HEK293 (cell line): ENCODE measurements around the gene NOP56.

Experiments used
- CTCF ChIA-PET: fragments of 350-600 bp; formaldehyde crosslinking; extraction: SDS; loops from one replicate; lab custom pipeline; 2021; ENCODE audit warnings: antibody characterized with exemption; lab: Yijun Ruan, JAX
- POLR2A ChIA-PET: fragments of 300-600 bp; formaldehyde crosslinking; extraction: SDS; loops from one replicate; lab custom pipeline; 2020; ENCODE audit warnings: antibody characterized with exemption, inconsistent platforms; lab: Yijun Ruan, JAX
- H3K27ac ChIP-seq: fragments of 200-500 bp; sonication (Bioruptor generic); 2 replicates; pipeline ENCODE4 v1.5.1; 2014; ENCODE audit warnings: low read depth, low read length, control low read depth, inconsistent platforms; ENCODE audit errors: extremely low read depth
- H3K36me3 ChIP-seq, 2 experiments: fragments of 200-500 bp in 1 of 2; sonication (Bioruptor generic) in 1 of 2; 1 replicate in 1 of 2; 2 replicates in 1 of 2; pipeline ENCODE4 v1.5.1; 2014 to 2017; ENCODE audit warnings: inconsistent platforms in 2 of 2, low read length in 2 of 2; ENCODE audit not compliant: control insufficient read depth in 2 of 2, insufficient read depth in 1 of 2
- H3K4me1 ChIP-seq: fragments of 200-500 bp; sonication (Bioruptor generic); 2 replicates; pipeline ENCODE4 v1.5.1; 2014; ENCODE audit warnings: mild to moderate bottlenecking, low read length, inconsistent platforms; ENCODE audit not compliant: control insufficient read depth, insufficient read depth
- H3K4me3 ChIP-seq: 2 replicates; pipeline ENCODE4 v1.5.1; 2011; ENCODE audit warnings: low read depth, mild to moderate bottlenecking, control low read depth, low read length, moderate library complexity
- H3K9me3 ChIP-seq: fragments of 200-500 bp; sonication (Bioruptor generic); 2 replicates; pipeline ENCODE4 v1.5.1; 2014; ENCODE audit warnings: low read depth, low read length, inconsistent platforms; ENCODE audit not compliant: control insufficient read depth, insufficient read depth
- KLF9 ChIP-seq: fragments of 450-650 bp; formaldehyde crosslinking; IDR thresholded peaks from 2 replicates; pipeline ENCODE4 v1.5.1; 2016; ENCODE audit warnings: missing biosample characterization, missing genetic modification characterization, low read depth
- WT1 ChIP-seq: fragments of 450-650 bp; formaldehyde crosslinking; IDR thresholded peaks from 2 replicates; pipeline ENCODE4 v1.5.1; 2016; ENCODE audit warnings: missing biosample characterization, missing genetic modification characterization
- ZBTB7A ChIP-seq: fragments of 450-650 bp; formaldehyde crosslinking; IDR thresholded peaks from 2 replicates; pipeline ENCODE4 v1.5.1; 2016; ENCODE audit warnings: low read depth, missing biosample characterization, missing genetic modification characterization
- ZNF2 ChIP-seq: fragments of 450-650 bp; formaldehyde crosslinking; IDR thresholded peaks from 2 replicates; pipeline ENCODE4 v1.5.1; 2016; ENCODE audit warnings: missing biosample characterization, missing genetic modification characterization
- ZNF248 ChIP-seq: fragments of 450-650 bp; formaldehyde crosslinking; IDR thresholded peaks from 2 replicates; pipeline ENCODE4 v1.5.1; 2017; ENCODE audit warnings: missing biosample characterization, missing genetic modification characterization
- ZNF292 ChIP-seq: fragments of 450-650 bp; formaldehyde crosslinking; IDR thresholded peaks from 2 replicates; pipeline ENCODE4 v1.5.1; 2016; ENCODE audit warnings: low read depth, missing biosample characterization, missing genetic modification characterization, borderline replicate concordance
- ZNF302 ChIP-seq: fragments of 450-650 bp; formaldehyde crosslinking; IDR thresholded peaks from 2 replicates; pipeline ENCODE4 v1.5.1; 2016; ENCODE audit warnings: missing biosample characterization, missing genetic modification characterization, low read depth
- ZNF311 ChIP-seq: fragments of 450-650 bp; formaldehyde crosslinking; IDR thresholded peaks from 2 replicates; pipeline ENCODE4 v1.5.1; 2017; ENCODE audit warnings: missing biosample characterization, missing genetic modification characterization, borderline replicate concordance
- ZNF341 ChIP-seq: fragments of 450-650 bp; formaldehyde crosslinking; IDR thresholded peaks from 2 replicates; pipeline ENCODE4; 2016; ENCODE audit warnings: low read depth, missing biosample characterization, missing genetic modification characterization
- ZNF426 ChIP-seq: fragments of 450-650 bp; formaldehyde crosslinking; IDR thresholded peaks from 2 replicates; pipeline ENCODE4 v1.5.1; 2017; ENCODE audit warnings: missing biosample characterization, missing genetic modification characterization, mild to moderate bottlenecking, inconsistent platforms, moderate library complexity
- ZNF48 ChIP-seq: fragments of 450-650 bp; formaldehyde crosslinking; IDR thresholded peaks from 2 replicates; pipeline ENCODE4 v1.5.1; 2016; ENCODE audit warnings: missing biosample characterization, missing genetic modification characterization
- ZNF501 ChIP-seq: fragments of 450-650 bp; formaldehyde crosslinking; IDR thresholded peaks from 2 replicates; pipeline ENCODE4 v1.5.1; 2016; ENCODE audit warnings: missing biosample characterization, missing genetic modification characterization
- ZNF548 ChIP-seq: fragments of 450-650 bp; formaldehyde crosslinking; IDR thresholded peaks from 2 replicates; pipeline ENCODE4 v1.5.1; 2016; ENCODE audit warnings: missing biosample characterization, missing genetic modification characterization
- ZNF621 ChIP-seq: fragments of 450-650 bp; formaldehyde crosslinking; IDR thresholded peaks from 2 replicates; pipeline ENCODE4 v1.5.1; 2017; ENCODE audit warnings: missing biosample characterization, missing genetic modification characterization
- ZNF654 ChIP-seq: fragments of 450-650 bp; formaldehyde crosslinking; IDR thresholded peaks from 2 replicates; pipeline ENCODE4 v1.5.1; 2016; ENCODE audit warnings: low read depth, missing biosample characterization, missing genetic modification characterization
- ZNF747 ChIP-seq: fragments of 450-650 bp; formaldehyde crosslinking; IDR thresholded peaks from 2 replicates; pipeline ENCODE4 v1.5.1; 2016; ENCODE audit warnings: missing biosample characterization, missing genetic modification characterization
- ZNF777 ChIP-seq: fragments of 450-650 bp; formaldehyde crosslinking; IDR thresholded peaks from 2 replicates; pipeline ENCODE4 v1.5.1; 2017; ENCODE audit warnings: missing biosample characterization, missing genetic modification characterization, borderline replicate concordance
- TF ChIP-seq, protein P1 (sequence below): fragments of 450-650 bp; formaldehyde crosslinking; conservative IDR thresholded peaks from 2 replicates; pipeline ENCODE4 v1.5.1; 2016; ENCODE audit warnings: low read depth, missing biosample characterization, missing genetic modification characterization
- TF ChIP-seq, protein P2 (sequence below): fragments of 450-650 bp; formaldehyde crosslinking; IDR thresholded peaks from 2 replicates; pipeline ENCODE4 v1.5.1; 2016; ENCODE audit warnings: missing biosample characterization, missing genetic modification characterization
- TF ChIP-seq, protein P3 (sequence below): fragments of 450-650 bp; formaldehyde crosslinking; IDR thresholded peaks from 2 replicates; pipeline ENCODE4 v1.5.1; 2017; ENCODE audit warnings: missing biosample characterization, missing genetic modification characterization

Gene NOP56

DNA sequence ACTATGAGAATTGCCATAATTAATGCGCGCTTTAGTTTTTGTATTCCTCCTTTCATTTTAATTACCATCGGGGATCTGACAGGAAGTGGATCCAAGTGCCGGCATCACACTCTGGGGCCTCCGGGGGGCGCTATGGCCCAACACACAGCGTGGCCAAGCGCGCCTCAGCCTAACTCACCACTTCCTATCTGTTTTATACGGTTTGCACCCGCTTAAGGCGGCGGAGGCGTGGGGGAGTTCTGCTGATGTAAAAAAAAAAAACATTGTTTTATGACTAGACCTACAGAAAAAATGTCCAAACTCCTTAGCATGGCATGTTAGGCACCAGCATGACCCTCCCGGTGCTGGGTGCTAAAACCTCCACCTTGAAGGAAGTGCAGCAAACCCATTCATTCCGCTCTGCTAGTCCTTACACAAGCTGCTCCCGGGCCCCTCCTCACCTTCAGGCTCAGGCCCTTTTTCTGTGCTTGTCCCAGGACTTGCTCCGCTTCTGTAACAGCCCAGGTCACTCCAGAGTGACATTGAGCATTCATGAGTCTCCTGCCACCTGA, 35.7 kb downstream of the NOP56 start (continued):
- TF ChIP-seq ZNF747 (tag by site-specific recombination) (no peak), ZNF654 (tag by site-specific recombination) (peak; percentile 91), ZBTB7A (tag by site-specific recombination) (no peak), ZNF341 (tag by site-specific recombination) (no peak), ZNF426 (tag by site-specific recombination) (no peak), KLF9 (no peak), ZNF501 (tag by site-specific recombination) (no peak), ZNF2 (tag by site-specific recombination) (no peak), ZNF292 (tag by site-specific recombination) (no peak)
- TF ChIP-seq, protein P1, sequence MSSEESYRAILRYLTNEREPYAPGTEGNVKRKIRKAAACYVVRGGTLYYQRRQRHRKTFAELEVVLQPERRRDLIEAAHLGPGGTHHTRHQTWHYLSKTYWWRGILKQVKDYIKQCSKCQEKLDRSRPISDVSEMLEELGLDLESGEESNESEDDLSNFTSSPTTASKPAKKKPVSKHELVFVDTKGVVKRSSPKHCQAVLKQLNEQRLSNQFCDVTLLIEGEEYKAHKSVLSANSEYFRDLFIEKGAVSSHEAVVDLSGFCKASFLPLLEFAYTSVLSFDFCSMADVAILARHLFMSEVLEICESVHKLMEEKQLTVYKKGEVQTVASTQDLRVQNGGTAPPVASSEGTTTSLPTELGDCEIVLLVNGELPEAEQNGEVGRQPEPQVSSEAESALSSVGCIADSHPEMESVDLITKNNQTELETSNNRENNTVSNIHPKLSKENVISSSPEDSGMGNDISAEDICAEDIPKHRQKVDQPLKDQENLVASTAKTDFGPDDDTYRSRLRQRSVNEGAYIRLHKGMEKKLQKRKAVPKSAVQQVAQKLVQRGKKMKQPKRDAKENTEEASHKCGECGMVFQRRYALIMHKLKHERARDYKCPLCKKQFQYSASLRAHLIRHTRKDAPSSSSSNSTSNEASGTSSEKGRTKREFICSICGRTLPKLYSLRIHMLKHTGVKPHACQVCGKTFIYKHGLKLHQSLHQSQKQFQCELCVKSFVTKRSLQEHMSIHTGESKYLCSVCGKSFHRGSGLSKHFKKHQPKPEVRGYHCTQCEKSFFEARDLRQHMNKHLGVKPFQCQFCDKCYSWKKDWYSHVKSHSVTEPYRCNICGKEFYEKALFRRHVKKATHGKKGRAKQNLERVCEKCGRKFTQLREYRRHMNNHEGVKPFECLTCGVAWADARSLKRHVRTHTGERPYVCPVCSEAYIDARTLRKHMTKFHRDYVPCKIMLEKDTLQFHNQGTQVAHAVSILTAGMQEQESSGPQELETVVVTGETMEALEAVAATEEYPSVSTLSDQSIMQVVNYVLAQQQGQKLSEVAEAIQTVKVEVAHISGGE (tag by site-specific recombination): no peak

DNA sequence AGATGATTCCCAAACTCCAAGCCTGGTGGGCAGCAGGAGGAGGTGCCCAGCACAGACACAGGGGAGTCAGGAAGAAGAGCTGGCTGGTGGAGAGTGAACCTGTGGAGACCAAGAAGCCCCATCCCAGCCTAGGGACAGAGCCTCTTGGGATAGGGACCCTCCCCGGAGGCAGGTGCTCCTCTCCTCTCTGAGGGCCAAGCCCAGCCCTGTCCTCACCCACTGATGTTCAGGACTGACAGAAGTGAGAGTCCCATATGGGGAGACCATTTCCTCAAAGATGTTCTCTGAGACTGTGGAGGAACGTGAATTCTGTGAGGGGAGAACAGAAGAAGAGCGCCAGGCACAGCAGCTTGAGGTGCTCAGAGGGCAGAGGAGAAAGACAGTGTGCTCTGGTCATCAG, 37.8 kb downstream of the NOP56 start:
- CTCF ChIA-PET: interaction anchor here (0.7 to 5.9 kb wide), 6 partner anchors 12 to 310 kb away, joined by 3 to 48 read pairs (median 24); no protein-coding TSS in a partner anchor
- Histone ChIP-seq H3K36me3 (peaks cover 0 to 4% of the 10 kb centered on the region in 2 experiments; a peak in 1 of 3 replicates), H3K4me1 (peaks cover 15% of the 10 kb centered on the region), H3K9me3 (no peaks in the 10 kb centered on the region), H3K27ac (no peak overlapping the region), H3K4me3 (no peak overlapping the region)
- POLR2A ChIA-PET: interaction anchor here (0.6 to 1.2 kb wide), 2 partner anchors 38 to 626 kb away, joined by 3 read pairs; partner anchors contain the start of gene NOP56
- TF ChIP-seq ZNF48 (tag by site-specific recombination): no peak
- no peak for TF ChIP-seq ZNF311
- TF ChIP-seq ZNF302: no peak
- no peak for TF ChIP-seq ZNF777 (tag by site-specific recombination)
- TF ChIP-seq ZNF548 (tag by site-specific recombination): no peak
- no peak for TF ChIP-seq ZNF248 (tag by site-specific recombination)
- TF ChIP-seq, protein P2, sequence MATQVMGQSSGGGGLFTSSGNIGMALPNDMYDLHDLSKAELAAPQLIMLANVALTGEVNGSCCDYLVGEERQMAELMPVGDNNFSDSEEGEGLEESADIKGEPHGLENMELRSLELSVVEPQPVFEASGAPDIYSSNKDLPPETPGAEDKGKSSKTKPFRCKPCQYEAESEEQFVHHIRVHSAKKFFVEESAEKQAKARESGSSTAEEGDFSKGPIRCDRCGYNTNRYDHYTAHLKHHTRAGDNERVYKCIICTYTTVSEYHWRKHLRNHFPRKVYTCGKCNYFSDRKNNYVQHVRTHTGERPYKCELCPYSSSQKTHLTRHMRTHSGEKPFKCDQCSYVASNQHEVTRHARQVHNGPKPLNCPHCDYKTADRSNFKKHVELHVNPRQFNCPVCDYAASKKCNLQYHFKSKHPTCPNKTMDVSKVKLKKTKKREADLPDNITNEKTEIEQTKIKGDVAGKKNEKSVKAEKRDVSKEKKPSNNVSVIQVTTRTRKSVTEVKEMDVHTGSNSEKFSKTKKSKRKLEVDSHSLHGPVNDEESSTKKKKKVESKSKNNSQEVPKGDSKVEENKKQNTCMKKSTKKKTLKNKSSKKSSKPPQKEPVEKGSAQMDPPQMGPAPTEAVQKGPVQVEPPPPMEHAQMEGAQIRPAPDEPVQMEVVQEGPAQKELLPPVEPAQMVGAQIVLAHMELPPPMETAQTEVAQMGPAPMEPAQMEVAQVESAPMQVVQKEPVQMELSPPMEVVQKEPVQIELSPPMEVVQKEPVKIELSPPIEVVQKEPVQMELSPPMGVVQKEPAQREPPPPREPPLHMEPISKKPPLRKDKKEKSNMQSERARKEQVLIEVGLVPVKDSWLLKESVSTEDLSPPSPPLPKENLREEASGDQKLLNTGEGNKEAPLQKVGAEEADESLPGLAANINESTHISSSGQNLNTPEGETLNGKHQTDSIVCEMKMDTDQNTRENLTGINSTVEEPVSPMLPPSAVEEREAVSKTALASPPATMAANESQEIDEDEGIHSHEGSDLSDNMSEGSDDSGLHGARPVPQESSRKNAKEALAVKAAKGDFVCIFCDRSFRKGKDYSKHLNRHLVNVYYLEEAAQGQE (tag by site-specific recombination): no peak
- no peak for TF ChIP-seq WT1 (tag by site-specific recombination)
- no peak for TF ChIP-seq ZNF621 (tag by site-specific recombination)
- TF ChIP-seq, protein P3, sequence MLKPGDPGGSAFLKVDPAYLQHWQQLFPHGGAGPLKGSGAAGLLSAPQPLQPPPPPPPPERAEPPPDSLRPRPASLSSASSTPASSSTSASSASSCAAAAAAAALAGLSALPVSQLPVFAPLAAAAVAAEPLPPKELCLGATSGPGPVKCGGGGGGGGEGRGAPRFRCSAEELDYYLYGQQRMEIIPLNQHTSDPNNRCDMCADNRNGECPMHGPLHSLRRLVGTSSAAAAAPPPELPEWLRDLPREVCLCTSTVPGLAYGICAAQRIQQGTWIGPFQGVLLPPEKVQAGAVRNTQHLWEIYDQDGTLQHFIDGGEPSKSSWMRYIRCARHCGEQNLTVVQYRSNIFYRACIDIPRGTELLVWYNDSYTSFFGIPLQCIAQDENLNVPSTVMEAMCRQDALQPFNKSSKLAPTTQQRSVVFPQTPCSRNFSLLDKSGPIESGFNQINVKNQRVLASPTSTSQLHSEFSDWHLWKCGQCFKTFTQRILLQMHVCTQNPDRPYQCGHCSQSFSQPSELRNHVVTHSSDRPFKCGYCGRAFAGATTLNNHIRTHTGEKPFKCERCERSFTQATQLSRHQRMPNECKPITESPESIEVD (tag by site-specific recombination): no peak
